Right lung (tissue), 5 donors: ENCODE data around the gene HS6ST3. TPM values are rescaled to one million over a fixed set of nuclear protein-coding genes. Genes with fewer than 3 reads are reported as not detected.
"Not testable (repeated sequence)": the region's sequence is repeated elsewhere in the genome, so short reads cannot be mapped to it uniquely, and the experiment has no call there.

ENCODE experiments used
- DNase-seq, 2 donors: peaks; one replicate each; pipeline ENCODE4 v3.0.0-alpha.2; 2013
- polyA plus RNA-seq, 5 donors: library from polyadenylated mRNA; unstranded; fragments of 120-200 nt; gene quantifications; one replicate each; pipeline versions ENCODE4 v1.2.1 to v1.2.3, GENCODE V29; 2013; ENCODE audit warnings: inconsistent platforms in 1 of 5, low replicate concordance in 1 of 5; ENCODE audit not compliant: insufficient read length in 5 of 5, insufficient read depth in 1 of 5

The HS6ST3 gene
- polyA plus RNA-seq, 5 donors = 0.05 to 0.10 (median 0.07) TPM

- no peak for DNase-seq
Measured at GRCh38 chr13:96730676-96731075, 640.8 kb downstream of the HS6ST3 start.

GRCh38 chr13:96734499-96734898, 644.6 kb downstream of the HS6ST3 start:
- no peak for DNase-seq

- DNase-seq = no peak
Measured at GRCh38 chr13:96741779-96742178, 651.9 kb downstream of the HS6ST3 start.

GRCh38 chr13:96743296-96744089, 653.6 kb downstream of the HS6ST3 start:
- DNase-seq = no peak

GRCh38 chr13:96744367-96745331, 654.7 kb downstream of the HS6ST3 start:
- no peak for DNase-seq

GRCh38 chr13:96746886-96747285, 657.0 kb downstream of the HS6ST3 start:
- no peak for DNase-seq

GRCh38 chr13:96749825-96750224, 659.9 kb downstream of the HS6ST3 start:
- DNase-seq = no peak

- DNase-seq = no peak
Measured at GRCh38 chr13:96751089-96751488, 661.2 kb downstream of the HS6ST3 start.

- DNase-seq = no peak
Measured at GRCh38 chr13:96762876-96763275, 673.0 kb downstream of the HS6ST3 start.

- DNase-seq = no peak
Measured at GRCh38 chr13:96766306-96766705, 676.4 kb downstream of the HS6ST3 start.

GRCh38 chr13:96768524-96768923, 678.6 kb downstream of the HS6ST3 start:
- DNase-seq = no peak

GRCh38 chr13:96769874-96770273, 680.0 kb downstream of the HS6ST3 start:
- DNase-seq = peak in 1 of 2 donors; percentile 7

GRCh38 chr13:96771486-96772367, 681.8 kb downstream of the HS6ST3 start:
- no peak for DNase-seq

- no peak for DNase-seq
Measured at GRCh38 chr13:96772426-96772825, 682.5 kb downstream of the HS6ST3 start.

GRCh38 chr13:96778302-96778701, 688.4 kb downstream of the HS6ST3 start:
- not testable (repeated sequence) for DNase-seq

GRCh38 chr13:96779691-96780090, 689.8 kb downstream of the HS6ST3 start:
- DNase-seq = no peak

- DNase-seq = no peak
Measured at GRCh38 chr13:96780105-96780504, 690.2 kb downstream of the HS6ST3 start.

GRCh38 chr13:96781141-96781540, 691.2 kb downstream of the HS6ST3 start:
- DNase-seq = no peak

- no peak for DNase-seq
Measured at GRCh38 chr13:96782186-96782585, 692.3 kb downstream of the HS6ST3 start.

- no peak for DNase-seq
Measured at GRCh38 chr13:96783057-96783456, 693.1 kb downstream of the HS6ST3 start.

- DNase-seq = no peak
Measured at GRCh38 chr13:96783511-96783910, 693.6 kb downstream of the HS6ST3 start.

GRCh38 chr13:96785986-96786385, 696.1 kb downstream of the HS6ST3 start:
- DNase-seq = no peak
